G401.6 (cell line): ENCODE measurements around the gene CLCN6.

ENCODE experiments used
- FAIRE-seq: peaks from 2 replicates; lab custom pipeline; 2012; peaks lifted over from hg19 to GRCh38; lab: Jason Lieb, UNC

CLCN6 gene

GRCh38 chr1:11855430-11855829, 49.4 kb downstream of the CLCN6 start:
- no peak for FAIRE-seq

GRCh38 chr1:11856698-11857097, 50.7 kb downstream of the CLCN6 start:
- FAIRE-seq, result no peak

- FAIRE-seq, result no peak
Measured at GRCh38 chr1:11857164-11857851, 51.3 kb downstream of the CLCN6 start.

GRCh38 chr1:11858158-11858557, 52.2 kb downstream of the CLCN6 start:
- FAIRE-seq, result no peak

GRCh38 chr1:11858613-11858967, 52.6 kb downstream of the CLCN6 start, which contains the start of gene NPPB:
NPPB (minus strand) TSS chr1:11858945; CDS start chr1:11858833, 112 bp downstream.
- FAIRE-seq, result no peak

GRCh38 chr1:11858968-11859871, 53.2 kb downstream of the CLCN6 start:
- FAIRE-seq, result no peak

- no peak for FAIRE-seq
Measured at GRCh38 chr1:11860083-11860482, 54.1 kb downstream of the CLCN6 start.

GRCh38 chr1:11860587-11860986, 54.6 kb downstream of the CLCN6 start:
- FAIRE-seq, result no peak

- no peak for FAIRE-seq
Measured at GRCh38 chr1:11862890-11863289, 56.9 kb downstream of the CLCN6 start.

GRCh38 chr1:11868331-11868980, 62.5 kb downstream of the CLCN6 start:
- no peak for FAIRE-seq

- no peak for FAIRE-seq
Measured at GRCh38 chr1:11869104-11869503, 63.1 kb downstream of the CLCN6 start.

GRCh38 chr1:11869650-11870207, 63.7 kb downstream of the CLCN6 start:
- FAIRE-seq, result no peak

GRCh38 chr1:11872545-11872944, 66.6 kb downstream of the CLCN6 start:
- no peak for FAIRE-seq

GRCh38 chr1:11873395-11874257, 67.6 kb downstream of the CLCN6 start:
- no peak for FAIRE-seq

- no peak for FAIRE-seq
Measured at GRCh38 chr1:11874258-11874562, 68.2 kb downstream of the CLCN6 start.

GRCh38 chr1:11874624-11875023, 68.6 kb downstream of the CLCN6 start:
- FAIRE-seq, result no peak

- no peak for FAIRE-seq
Measured at GRCh38 chr1:11875094-11875493, 69.1 kb downstream of the CLCN6 start.

- FAIRE-seq, result no peak
Measured at GRCh38 chr1:11877074-11877473, 71.1 kb downstream of the CLCN6 start.

GRCh38 chr1:11878081-11878890, 72.3 kb downstream of the CLCN6 start:
- no peak for FAIRE-seq

- FAIRE-seq, result no peak
Measured at GRCh38 chr1:11878891-11879190, 72.8 kb downstream of the CLCN6 start.
